Measurements from ENCODE around the gene KDM3A.
"Not testable (repeated sequence)": the region's sequence is repeated elsewhere in the genome, so short reads cannot be mapped to it uniquely, and the experiment has no call there.

The KDM3A gene

DNA sequence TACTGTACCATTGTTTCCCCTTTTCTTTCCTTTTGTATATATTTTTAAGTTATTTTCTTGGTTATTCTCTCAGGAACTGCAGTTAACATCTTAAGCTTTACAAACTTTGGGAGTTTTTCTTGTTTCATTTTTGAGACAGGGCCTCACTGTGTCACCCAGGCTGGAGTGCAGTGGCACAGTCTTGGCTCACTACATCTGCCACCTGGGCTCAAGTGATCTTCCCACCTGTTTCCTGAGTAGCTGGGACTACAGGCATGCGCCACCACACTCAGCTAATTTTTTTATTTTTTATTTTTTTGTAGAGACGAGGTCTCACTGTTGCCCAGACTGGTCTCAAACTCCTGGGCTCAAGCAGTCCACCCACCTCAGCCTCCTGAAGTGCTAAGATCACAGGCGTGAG, 55.2 kb downstream of the KDM3A start:
- not testable (repeated sequence) for H3K27me3 Mint-ChIP-seq; H3K27ac Mint-ChIP-seq; H3K4me1 Mint-ChIP-seq (ENCODE audit: low read depth); H3K4me3 Mint-ChIP-seq
- intact Hi-C loops (cut with micrococcal nuclease): loop anchor here (5.0 kb wide), 1 partner anchor 34 kb away; no protein-coding TSS in a partner anchor
- Mint-ChIP-seq H3K36me3 (ENCODE audit: low read depth) (peaks cover 99% of the 10 kb centered on the region), H3K9me3 (peaks cover 26% of the 10 kb centered on the region)

DNA sequence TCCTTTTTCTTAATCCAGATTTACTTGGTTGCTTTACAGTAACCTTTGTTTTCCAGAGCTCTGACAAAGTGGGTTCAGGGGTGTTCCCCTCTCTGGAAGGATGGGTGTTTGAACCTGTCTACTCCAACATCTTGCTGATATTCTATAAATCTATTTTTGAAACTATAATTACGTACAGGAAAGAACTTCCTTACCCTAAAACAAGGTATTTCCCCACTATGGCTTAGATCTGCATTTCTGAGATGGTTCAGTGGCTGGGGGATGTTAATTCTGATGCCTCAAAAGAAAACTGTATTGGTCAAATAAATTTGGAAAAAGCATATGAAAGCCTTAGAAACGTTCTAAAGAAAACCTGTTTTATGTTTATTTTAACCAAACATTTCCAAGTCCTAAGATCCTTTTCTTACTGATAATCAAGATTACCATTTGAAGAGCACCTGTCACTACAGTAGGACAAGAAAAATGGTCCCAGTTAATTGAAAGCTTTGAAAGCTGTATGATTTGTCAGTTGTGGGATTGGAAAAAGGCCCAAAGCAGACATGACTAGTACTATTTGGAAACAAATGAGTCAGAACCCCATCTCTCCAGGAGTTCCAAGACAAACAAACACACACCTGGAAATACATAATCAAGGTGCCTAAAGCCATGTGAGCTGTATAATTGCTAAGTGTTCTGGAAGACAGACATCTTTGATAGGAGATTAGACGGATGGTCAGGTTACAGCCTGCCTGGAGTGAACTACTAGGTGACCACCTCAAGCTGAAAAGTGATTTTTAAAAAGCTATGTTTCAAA, 57.5 kb downstream of the KDM3A start:
- H3K4me1 Mint-ChIP-seq (ENCODE audit: low read depth): peaks cover 8% of the 10 kb centered on the region
- H3K36me3 Mint-ChIP-seq (ENCODE audit: low read depth): peaks cover 100% of the 10 kb centered on the region
- H3K27ac Mint-ChIP-seq: no peak overlapping the region
- H3K4me3 Mint-ChIP-seq: no peak overlapping the region
- H3K27me3 Mint-ChIP-seq: no peaks in the 10 kb centered on the region
- intact Hi-C loops (cut with micrococcal nuclease): loop anchor here (5.0 kb wide), 1 partner anchor 36 kb away; no protein-coding TSS in a partner anchor
- H3K9me3 Mint-ChIP-seq: peaks cover 32% of the 10 kb centered on the region

DNA sequence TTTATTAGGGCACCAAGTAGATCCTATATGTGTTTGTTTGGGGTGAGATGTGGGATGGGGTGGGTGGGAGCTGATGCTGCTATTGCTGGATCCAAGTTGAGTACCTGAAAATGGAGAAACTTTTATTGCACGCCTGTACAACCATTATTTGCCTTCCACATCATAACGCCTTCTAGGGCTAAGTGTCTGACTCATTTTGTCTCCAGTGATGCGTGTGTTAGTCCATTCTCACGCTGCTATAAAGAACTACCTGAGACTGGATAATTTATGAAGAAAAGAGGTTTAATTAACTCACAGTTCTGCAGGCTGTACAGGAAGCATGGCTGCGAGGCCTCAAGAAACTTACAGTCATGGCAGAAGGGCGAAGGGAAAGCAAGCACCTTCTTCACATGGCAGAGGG, 58.2 kb downstream of the KDM3A start:
- H3K36me3 Mint-ChIP-seq (ENCODE audit: low read depth): peaks cover 100% of the 10 kb centered on the region
- no peaks in the 10 kb centered on the region for H3K27me3 Mint-ChIP-seq
- no peak overlapping the region for H3K4me3 Mint-ChIP-seq
- H3K27ac Mint-ChIP-seq: no peak overlapping the region
- intact Hi-C loops (cut with micrococcal nuclease): loop anchor here (5.0 kb wide), 1 partner anchor 37 kb away; no protein-coding TSS in a partner anchor
- peaks cover 32% of the 10 kb centered on the region for H3K9me3 Mint-ChIP-seq
- peaks cover 6% of the 10 kb centered on the region for H3K4me1 Mint-ChIP-seq (ENCODE audit: low read depth)

DNA sequence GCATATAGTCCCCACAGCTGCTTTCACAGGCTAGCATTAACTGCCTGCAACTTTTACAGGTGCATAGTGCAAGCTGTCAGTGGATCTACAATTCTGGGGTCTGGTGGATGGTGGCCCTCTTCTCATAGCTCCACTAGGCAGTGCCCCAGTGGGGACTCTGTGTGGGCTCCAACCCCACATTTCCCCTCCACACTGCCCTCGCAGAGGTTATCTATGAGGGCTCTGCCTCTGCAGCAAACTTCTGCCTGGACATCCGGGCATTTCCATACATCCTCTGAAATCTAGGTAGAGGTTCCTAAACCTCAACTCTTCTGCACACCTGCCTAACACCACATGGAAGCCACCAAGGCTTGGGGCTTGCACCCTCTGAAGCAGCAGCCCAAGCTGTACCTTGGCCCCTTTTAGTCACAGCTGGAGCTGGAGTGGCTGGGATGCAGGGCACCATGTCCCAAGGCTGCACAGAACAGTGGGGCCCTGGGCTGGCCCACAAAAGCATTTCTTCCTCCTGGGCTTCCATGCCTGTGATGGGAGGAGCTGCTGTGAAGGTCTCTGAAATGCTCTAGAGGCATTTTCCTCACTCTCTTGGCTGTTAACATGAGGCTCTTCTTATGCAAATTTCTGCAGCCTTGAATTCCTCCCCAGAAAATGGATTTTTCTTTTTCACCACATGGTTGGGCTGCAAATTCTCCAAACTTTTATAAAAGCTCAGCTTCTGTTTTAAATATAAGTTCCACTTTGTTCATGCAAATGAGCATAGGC, 59.3 kb downstream of the KDM3A start:
- intact Hi-C loops (cut with micrococcal nuclease): no loop called here
- Mint-ChIP-seq H3K27ac (no peak overlapping the region), H3K4me3 (no peak overlapping the region), H3K27me3 (no peaks in the 10 kb centered on the region), H3K36me3 (ENCODE audit: low read depth) (peaks cover 100% of the 10 kb centered on the region), H3K4me1 (ENCODE audit: low read depth) (no peaks in the 10 kb centered on the region), H3K9me3 (peaks cover 32% of the 10 kb centered on the region)

DNA sequence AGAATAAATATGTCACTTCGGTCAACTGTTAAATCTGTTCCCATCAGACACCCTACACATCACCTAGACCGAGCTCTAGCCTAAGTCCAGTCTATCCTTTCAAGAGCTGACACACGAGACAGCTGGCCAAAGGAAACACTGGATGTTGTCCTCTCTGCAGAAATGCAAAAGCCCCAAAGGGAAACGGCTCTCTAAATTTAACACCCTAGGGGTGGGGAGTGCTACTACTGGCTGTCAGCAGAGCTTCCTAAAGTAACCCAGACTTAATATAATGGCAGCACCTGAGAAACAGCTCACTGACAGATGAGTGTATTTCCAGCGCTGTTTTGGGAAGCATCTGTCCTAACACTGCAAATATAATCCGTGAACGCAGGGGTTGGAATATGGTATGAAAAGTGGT, 66.4 kb downstream of the KDM3A start:
- no peaks in the 10 kb centered on the region for H3K27me3 Mint-ChIP-seq
- no peak overlapping the region for H3K27ac Mint-ChIP-seq
- intact Hi-C loops (cut with micrococcal nuclease): no loop called here
- no peaks in the 10 kb centered on the region for H3K9me3 Mint-ChIP-seq
- H3K4me3 Mint-ChIP-seq: no peak overlapping the region
- H3K36me3 Mint-ChIP-seq (ENCODE audit: low read depth): peaks cover 89% of the 10 kb centered on the region
- H3K4me1 Mint-ChIP-seq (ENCODE audit: low read depth): no peaks in the 10 kb centered on the region

DNA sequence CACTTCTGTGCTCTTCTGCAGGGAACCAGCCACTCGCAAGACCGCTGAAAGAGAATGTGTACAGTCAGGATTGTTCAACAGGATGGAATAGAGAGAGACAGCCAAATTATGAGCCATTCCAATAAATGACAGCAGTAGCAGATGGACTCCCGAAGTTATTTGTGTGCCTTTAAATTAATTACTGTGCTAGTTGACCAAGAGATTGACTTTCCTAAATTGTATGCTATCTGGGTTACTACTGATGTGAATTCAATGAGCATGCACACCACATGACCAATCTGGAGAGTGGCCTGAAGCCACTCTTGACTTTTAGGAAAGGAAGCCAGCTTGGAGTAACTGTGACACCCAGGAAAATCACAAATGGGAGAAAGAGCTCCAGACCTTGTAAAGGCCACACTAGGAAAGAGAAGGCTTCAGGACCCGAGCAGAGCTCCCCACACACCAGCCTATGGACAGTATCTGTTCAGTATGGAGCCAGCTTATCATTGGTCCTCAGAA, 69.3 kb downstream of the KDM3A start:
- Mint-ChIP-seq H3K36me3 (ENCODE audit: low read depth) (peaks cover 70% of the 10 kb centered on the region), H3K4me1 (ENCODE audit: low read depth) (no peaks in the 10 kb centered on the region), H3K27ac (no peak overlapping the region), H3K4me3 (no peak overlapping the region), H3K27me3 (no peaks in the 10 kb centered on the region), H3K9me3 (no peaks in the 10 kb centered on the region)
- intact Hi-C loops (cut with micrococcal nuclease): loop anchor here (10.0 kb wide), 1 partner anchor 114 kb away; the partner anchor contains the start of gene RNF103

DNA sequence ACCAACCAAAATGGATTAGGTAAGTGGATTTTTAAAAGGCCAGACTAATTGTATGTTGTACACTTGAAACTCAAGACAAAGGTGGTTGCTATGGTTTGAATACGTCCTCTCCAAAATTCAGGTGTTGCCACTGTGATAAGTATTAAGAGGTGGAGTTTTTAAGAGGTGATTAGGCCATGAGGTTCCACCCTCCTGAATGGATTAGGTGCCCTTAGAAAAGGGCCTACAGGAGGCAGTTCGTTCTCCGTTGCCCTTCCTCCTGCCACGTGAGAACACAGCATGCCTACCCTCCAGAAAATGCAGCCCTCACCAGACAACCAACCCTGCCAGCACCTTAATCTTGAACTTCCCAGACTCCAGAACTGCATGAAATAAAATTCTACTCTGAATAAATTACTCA, 70.9 kb downstream of the KDM3A start:
- Mint-ChIP-seq H3K36me3 (ENCODE audit: low read depth) (peaks cover 65% of the 10 kb centered on the region), H3K27me3 (no peaks in the 10 kb centered on the region), H3K4me3 (no peak overlapping the region), H3K9me3 (no peaks in the 10 kb centered on the region), H3K4me1 (ENCODE audit: low read depth) (no peaks in the 10 kb centered on the region), H3K27ac (no peak overlapping the region)
- intact Hi-C loops (cut with micrococcal nuclease): loop anchor here (10.0 kb wide), 1 partner anchor 113 kb away; the partner anchor contains the start of gene RNF103

DNA sequence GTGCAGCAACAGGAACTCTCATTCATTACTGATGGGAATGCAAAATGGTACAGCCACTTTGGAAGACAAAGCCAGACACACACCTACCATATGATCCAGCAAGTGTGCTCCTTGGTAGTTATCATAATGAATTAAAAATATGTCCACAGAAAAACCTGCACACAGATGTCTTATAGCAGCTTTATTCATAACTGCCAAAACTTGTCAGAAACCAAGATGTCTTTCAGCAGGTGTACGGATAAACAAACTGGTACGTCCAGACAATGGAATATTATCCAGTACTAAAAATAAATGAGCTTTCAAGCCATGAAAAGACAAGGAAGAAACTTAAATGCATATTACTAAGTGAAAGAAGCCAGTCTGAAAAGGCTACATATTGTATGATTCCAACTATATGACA, 71.7 kb downstream of the KDM3A start:
- Mint-ChIP-seq H3K4me3 (no peak overlapping the region), H3K27ac (no peak overlapping the region), H3K36me3 (ENCODE audit: low read depth) (peaks cover 60% of the 10 kb centered on the region), H3K4me1 (ENCODE audit: low read depth) (no peaks in the 10 kb centered on the region), H3K27me3 (no peaks in the 10 kb centered on the region), H3K9me3 (no peaks in the 10 kb centered on the region)
- intact Hi-C loops (cut with micrococcal nuclease): loop anchor here (10.0 kb wide), 1 partner anchor 112 kb away; the partner anchor contains the start of gene RNF103

DNA sequence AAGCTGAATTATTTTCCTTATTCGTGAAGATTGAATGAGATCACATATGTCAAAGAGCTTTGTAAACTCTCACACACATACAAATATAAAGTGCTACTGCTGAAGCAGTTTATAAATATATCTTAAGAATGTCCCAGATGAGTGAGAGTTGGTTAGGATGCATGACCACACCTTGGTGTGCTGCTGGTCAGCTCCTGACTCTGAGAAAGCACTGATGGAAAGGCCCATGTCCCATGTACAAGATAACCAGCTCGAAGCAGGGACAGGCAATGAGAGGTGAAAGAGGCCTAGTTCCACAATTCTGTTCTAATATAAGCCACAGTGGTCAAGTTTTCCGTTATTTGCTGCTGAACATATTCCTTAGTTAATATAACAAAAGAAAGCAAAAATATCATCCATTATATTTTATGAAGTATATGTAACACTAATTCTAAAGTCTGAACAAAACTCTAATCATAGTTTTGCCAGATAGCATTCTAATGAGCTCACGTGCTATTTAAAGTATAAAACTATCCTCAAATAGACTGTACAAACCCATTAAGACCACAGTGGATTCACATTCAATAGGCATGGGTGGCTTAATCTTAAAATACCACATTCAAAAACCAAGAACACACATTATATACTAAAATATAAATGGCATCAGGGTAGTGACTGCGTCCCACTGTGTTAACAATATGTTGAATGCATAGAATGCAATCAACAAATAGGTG, 72.9 kb downstream of the KDM3A start:
- intact Hi-C loops (cut with micrococcal nuclease): loop anchor here (10.0 kb wide), 1 partner anchor 111 kb away; the partner anchor contains the start of gene RNF103
- no peaks in the 10 kb centered on the region for H3K9me3 Mint-ChIP-seq

DNA sequence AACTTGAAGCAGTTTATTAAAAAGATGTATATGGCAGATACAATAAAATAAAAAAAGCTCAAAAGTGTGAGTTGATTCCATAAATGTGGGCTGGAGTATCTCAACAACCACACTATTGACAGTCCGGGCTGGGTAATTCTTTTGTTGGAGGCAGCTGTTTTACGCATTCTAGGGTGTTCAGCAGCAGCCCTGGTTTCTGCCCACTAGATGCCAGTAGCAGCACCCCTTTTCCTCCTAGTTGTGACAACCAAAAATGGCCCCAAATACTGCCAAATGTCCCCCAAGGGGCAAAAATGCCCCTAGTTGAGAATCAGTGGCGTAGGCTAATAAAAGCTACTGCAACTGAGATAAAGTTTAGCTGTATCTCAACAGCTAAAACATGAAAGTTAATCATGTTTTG, 77.3 kb downstream of the KDM3A start:
- Mint-ChIP-seq H3K4me1 (ENCODE audit: low read depth) (no peaks in the 10 kb centered on the region), H3K27me3 (no peaks in the 10 kb centered on the region), H3K9me3 (no peaks in the 10 kb centered on the region), H3K27ac (no peak overlapping the region), H3K36me3 (ENCODE audit: low read depth) (peaks cover 24% of the 10 kb centered on the region), H3K4me3 (no peak overlapping the region)
- intact Hi-C loops (cut with micrococcal nuclease): loop anchor here (10.0 kb wide), 1 partner anchor 106 kb away; the partner anchor contains the start of gene RNF103

More for the DNA sequence above, 72.9 kb downstream of the KDM3A start:
- Mint-ChIP-seq H3K4me1 (ENCODE audit: low read depth) (no peaks in the 10 kb centered on the region), H3K27me3 (no peaks in the 10 kb centered on the region), H3K36me3 (ENCODE audit: low read depth) (peaks cover 48% of the 10 kb centered on the region), H3K27ac (no peak overlapping the region), H3K4me3 (no peak overlapping the region)

DNA sequence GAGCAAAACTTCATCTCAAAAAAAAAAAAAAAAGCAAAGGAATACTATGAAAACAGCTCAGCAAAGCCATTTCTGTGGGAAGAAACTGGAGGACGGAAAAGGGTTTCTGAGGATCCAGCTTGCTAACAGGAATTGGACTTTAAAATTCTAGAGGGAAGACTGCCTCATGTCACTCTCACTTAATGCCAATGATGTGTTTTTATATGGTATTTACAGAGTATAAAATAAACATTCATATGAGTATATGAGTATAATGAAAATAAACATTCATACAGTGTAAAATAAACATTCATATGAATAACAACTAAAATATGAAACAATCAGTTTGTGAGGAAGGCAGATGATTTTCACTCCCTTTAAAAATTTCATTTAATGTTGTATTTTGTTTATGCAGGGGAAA, 78.2 kb downstream of the KDM3A start:
- no peaks in the 10 kb centered on the region for H3K4me1 Mint-ChIP-seq (ENCODE audit: low read depth)
- H3K27ac Mint-ChIP-seq: no peak overlapping the region
- peaks cover 24% of the 10 kb centered on the region for H3K36me3 Mint-ChIP-seq (ENCODE audit: low read depth)
- H3K4me3 Mint-ChIP-seq: no peak overlapping the region
- intact Hi-C loops (cut with micrococcal nuclease): loop anchor here (10.0 kb wide), 1 partner anchor 105 kb away; the partner anchor contains the start of gene RNF103
- H3K27me3 Mint-ChIP-seq: no peaks in the 10 kb centered on the region
- H3K9me3 Mint-ChIP-seq: no peaks in the 10 kb centered on the region

DNA sequence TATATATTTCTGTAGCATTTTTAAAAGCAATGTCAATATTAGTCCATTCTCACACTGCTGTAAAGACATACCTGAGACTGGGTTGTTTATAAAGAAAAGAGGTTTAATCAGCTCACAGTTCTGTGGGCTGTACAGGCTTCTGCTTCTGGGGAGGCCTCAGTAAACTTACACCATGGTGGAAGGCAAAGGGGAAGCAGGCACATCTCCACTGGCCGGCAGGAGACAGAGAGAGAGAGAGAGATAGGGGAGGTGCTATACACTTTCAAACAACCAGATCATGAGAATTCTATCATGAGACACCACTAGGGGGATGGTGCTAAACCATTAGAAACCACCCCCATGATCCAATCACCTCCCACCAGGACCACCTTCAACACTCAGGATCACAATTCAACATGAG, 79.0 kb downstream of the KDM3A start:
- H3K4me1 Mint-ChIP-seq (ENCODE audit: low read depth): no peaks in the 10 kb centered on the region
- intact Hi-C loops (cut with micrococcal nuclease): no loop called here
- peaks cover 19% of the 10 kb centered on the region for H3K36me3 Mint-ChIP-seq (ENCODE audit: low read depth)
- H3K4me3 Mint-ChIP-seq: no peak overlapping the region
- no peaks in the 10 kb centered on the region for H3K27me3 Mint-ChIP-seq
- no peak overlapping the region for H3K27ac Mint-ChIP-seq
- no peaks in the 10 kb centered on the region for H3K9me3 Mint-ChIP-seq

DNA sequence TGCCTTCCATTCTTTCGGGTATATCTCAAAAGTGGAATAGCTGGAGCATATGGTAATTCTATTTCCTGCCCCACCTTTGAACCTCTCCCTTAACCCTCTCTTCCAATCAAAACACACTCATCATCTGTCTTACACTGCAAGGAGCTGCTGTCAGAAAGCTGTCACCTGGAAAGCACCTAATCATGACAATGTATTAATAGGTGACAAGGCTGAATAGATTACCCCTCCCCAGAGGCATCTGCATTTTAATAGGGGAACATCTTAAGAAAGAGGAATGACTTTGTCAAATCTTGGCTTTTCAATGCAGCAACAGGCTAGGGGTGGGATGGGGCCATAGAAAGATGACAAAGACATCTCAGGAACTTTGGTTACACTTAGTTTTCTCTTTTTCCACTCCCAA, 80.8 kb downstream of the KDM3A start:
- no peaks in the 10 kb centered on the region for H3K27me3 Mint-ChIP-seq
- H3K4me3 Mint-ChIP-seq: no peak overlapping the region
- intact Hi-C loops (cut with micrococcal nuclease): no loop called here
- H3K4me1 Mint-ChIP-seq (ENCODE audit: low read depth): no peaks in the 10 kb centered on the region
- no peak overlapping the region for H3K27ac Mint-ChIP-seq
- no peaks in the 10 kb centered on the region for H3K9me3 Mint-ChIP-seq
- H3K36me3 Mint-ChIP-seq (ENCODE audit: low read depth): peaks cover 24% of the 10 kb centered on the region
